Upper lobe of left lung (tissue), 6 donors: Measurements from ENCODE around the gene CAV3. TPM values are rescaled to one million over a fixed set of nuclear protein-coding genes. Genes with fewer than 3 reads are reported as not detected.

Experiments
- ATAC-seq, 2 donors: fragments of 200-7000 bp; cut with Tn5 transposase; one replicate each; pipeline ENCODE4 v1.9.1; 2022; ENCODE audit warnings: mild to moderate bottlenecking in 2 of 2, moderate library complexity in 2 of 2; ENCODE audit not compliant: low FRiP score in 2 of 2
- DNase-seq, 2 donors: peaks; one replicate each; pipeline ENCODE4 v3.0.0-alpha.2; 2019 to 2020
- H3K27ac ChIP-seq, 4 donors: fragments of 200-600 bp; sonication (generic); one replicate each; pipeline ENCODE4 v1.5.1; 2016 to 2019
- H3K27me3 ChIP-seq, 4 donors: fragments of 200-600 bp; sonication (generic); one replicate each; pipeline ENCODE4 v1.5.1; 2017 to 2019
- H3K36me3 ChIP-seq, 4 donors: fragments of 200-600 bp; sonication (generic); one replicate each; pipeline ENCODE4 v1.5.1; 2016 to 2019
- H3K4me1 ChIP-seq, 4 donors: fragments of 200-600 bp; sonication (generic); one replicate each; pipeline ENCODE4 v1.5.1; 2018 to 2019
- H3K4me3 ChIP-seq, 4 donors: fragments of 200-600 bp; sonication (generic); one replicate each; pipeline ENCODE4 v1.5.1; 2017 to 2019; ENCODE audit warnings: mild to moderate bottlenecking in 2 of 4, moderate library complexity in 1 of 4
- H3K9me3 ChIP-seq, 4 donors: fragments of 200-600 bp; sonication (generic); one replicate each; pipeline ENCODE4 v1.5.1; 2018 to 2019
- EP300 ChIP-seq, 4 donors: sonication (generic); formaldehyde crosslinking; IDR thresholded peaks; one replicate each; pipeline ENCODE4 v1.5.1; 2017; ENCODE audit warnings: antibody characterized with exemption in 4 of 4, control low read depth in 2 of 4
- POLR2A ChIP-seq, 4 donors: fragments of 450-650 bp; IDR thresholded peaks; one replicate each; pipeline ENCODE4 v1.5.1; 2016 to 2017; ENCODE audit warnings: antibody characterized with exemption in 4 of 4, mild to moderate bottlenecking in 2 of 4
- POLR2AphosphoS5 ChIP-seq, 2 donors: sonication (generic); formaldehyde crosslinking; IDR thresholded peaks; one replicate each; pipeline ENCODE4 v1.5.1; 2017; ENCODE audit warnings: antibody characterized with exemption in 2 of 2
- WGBS, 2 donors: methylation state at CpG; one replicate each; pipeline ENCODE4 v1.1.5; 2017 to 2018; 5-methylcytosine and 5-hydroxymethylcytosine counted together
- total RNA-seq, 6 donors: library from RNA; depleted of rRNA in 4 of 6; stranded (reverse); fragments of >200 nt in 4 of 6; gene quantifications; one replicate each; pipeline versions ENCODE4 v1.1.0 to v1.2.1, GENCODE V29; 2016 to 2021
- TF ChIP-seq, protein P1 (sequence below), 6 experiments: fragments of 450-650 bp in 4 of 6; fragments of 200-600 bp in 2 of 6; sonication (generic) in 2 of 6; IDR thresholded peaks; one replicate each; pipeline ENCODE4 v1.5.1; 2016 to 2019; ENCODE audit warnings: antibody characterized with exemption in 6 of 6
- donor health status: DM: no; HTN: no; CAD: no; lungs with moderate emphysema.
- donor health status: DM: no; HTN: yes; CAD: no; lungs with severe emphysema.

Gene CAV3
- total RNA-seq, 6 donors from 2014 or later, result 0.17 to 1.1 (median 0.73) TPM; not detected in 2

DNA sequence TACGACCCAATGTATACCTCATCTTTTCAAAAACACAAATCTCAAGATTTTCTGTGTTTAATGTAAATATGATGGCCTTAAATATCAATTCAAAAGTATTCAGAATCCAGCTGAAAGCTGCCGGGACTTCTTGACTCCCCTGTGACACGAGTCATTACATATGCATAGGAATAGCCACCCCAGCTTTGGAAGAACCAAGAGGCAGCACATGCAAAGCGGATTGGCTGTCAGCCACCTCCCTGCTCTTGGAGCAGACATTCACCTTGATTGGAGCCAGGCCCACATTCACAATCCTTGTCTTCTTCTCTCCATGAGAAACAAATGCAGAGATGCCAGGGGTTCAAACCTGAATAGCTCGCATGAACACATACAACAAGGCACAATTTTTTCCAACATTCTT lies 10.8 kb upstream of the CAV3 start:
- TF ChIP-seq POLR2A (IDR thresholded peaks at IDR 0.05) (no peak), POLR2AphosphoS5 (IDR thresholded peaks at IDR 0.05) (no peak), EP300 (IDR thresholded peaks at IDR 0.05) (no peak)
- TF ChIP-seq, protein P1, sequence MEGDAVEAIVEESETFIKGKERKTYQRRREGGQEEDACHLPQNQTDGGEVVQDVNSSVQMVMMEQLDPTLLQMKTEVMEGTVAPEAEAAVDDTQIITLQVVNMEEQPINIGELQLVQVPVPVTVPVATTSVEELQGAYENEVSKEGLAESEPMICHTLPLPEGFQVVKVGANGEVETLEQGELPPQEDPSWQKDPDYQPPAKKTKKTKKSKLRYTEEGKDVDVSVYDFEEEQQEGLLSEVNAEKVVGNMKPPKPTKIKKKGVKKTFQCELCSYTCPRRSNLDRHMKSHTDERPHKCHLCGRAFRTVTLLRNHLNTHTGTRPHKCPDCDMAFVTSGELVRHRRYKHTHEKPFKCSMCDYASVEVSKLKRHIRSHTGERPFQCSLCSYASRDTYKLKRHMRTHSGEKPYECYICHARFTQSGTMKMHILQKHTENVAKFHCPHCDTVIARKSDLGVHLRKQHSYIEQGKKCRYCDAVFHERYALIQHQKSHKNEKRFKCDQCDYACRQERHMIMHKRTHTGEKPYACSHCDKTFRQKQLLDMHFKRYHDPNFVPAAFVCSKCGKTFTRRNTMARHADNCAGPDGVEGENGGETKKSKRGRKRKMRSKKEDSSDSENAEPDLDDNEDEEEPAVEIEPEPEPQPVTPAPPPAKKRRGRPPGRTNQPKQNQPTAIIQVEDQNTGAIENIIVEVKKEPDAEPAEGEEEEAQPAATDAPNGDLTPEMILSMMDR (IDR thresholded peaks at IDR 0.05), result no peak
- DNase-seq (no peak), ATAC-seq (no peak)
- 80 to 85% methylated on average over 5 of the region's 5 CpGs for WGBS, 2 donors
- Histone ChIP-seq H3K9me3 (peaks cover 0 to 5% (median 2%) of the 10 kb centered on the region in 4 donors), H3K27me3 (no peaks in the 10 kb centered on the region), H3K4me3 (no peak overlapping the region), H3K36me3 (no peaks in the 10 kb centered on the region), H3K27ac (no peak overlapping the region), H3K4me1 (no peaks in the 10 kb centered on the region)

DNA sequence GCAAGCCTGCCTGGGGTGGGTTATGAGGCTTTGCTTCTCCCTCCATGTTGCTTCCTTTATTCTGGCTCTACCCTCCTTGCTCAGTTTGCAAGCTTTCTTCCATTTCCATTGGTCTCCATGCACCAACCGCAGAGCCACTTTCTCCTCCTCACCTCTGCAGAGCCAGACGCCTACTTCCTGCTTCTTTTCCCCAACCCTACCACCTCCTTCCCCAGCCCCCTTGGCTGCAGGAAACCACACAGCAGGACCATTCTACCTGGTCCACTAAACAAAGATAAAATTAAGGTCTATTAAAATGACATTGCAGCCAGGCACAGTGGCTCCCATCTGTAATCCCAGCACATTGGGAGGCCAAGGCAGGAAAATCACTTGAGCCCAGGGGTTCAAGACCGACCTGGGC lies 10.0 kb upstream of the CAV3 start:
- no peaks in the 10 kb centered on the region for H3K4me1 ChIP-seq
- no peaks in the 10 kb centered on the region for H3K36me3 ChIP-seq
- H3K27me3 ChIP-seq, result no peaks in the 10 kb centered on the region
- no peak overlapping the region for H3K4me3 ChIP-seq
- DNase-seq (no peak), ATAC-seq (no peak)
- H3K9me3 ChIP-seq, result peaks cover 0 to 5% (median 2%) of the 10 kb centered on the region in 4 donors
- TF ChIP-seq EP300 (IDR thresholded peaks at IDR 0.05), result no peak
- TF ChIP-seq, protein P1 (IDR thresholded peaks at IDR 0.05), result no peak
- TF ChIP-seq POLR2AphosphoS5 (IDR thresholded peaks at IDR 0.05), result no peak
- TF ChIP-seq POLR2A (IDR thresholded peaks at IDR 0.05), result no peak
- no peak overlapping the region for H3K27ac ChIP-seq
- WGBS, 2 donors, result 62 to 74% methylated on average over 3 of the region's 3 CpGs

DNA sequence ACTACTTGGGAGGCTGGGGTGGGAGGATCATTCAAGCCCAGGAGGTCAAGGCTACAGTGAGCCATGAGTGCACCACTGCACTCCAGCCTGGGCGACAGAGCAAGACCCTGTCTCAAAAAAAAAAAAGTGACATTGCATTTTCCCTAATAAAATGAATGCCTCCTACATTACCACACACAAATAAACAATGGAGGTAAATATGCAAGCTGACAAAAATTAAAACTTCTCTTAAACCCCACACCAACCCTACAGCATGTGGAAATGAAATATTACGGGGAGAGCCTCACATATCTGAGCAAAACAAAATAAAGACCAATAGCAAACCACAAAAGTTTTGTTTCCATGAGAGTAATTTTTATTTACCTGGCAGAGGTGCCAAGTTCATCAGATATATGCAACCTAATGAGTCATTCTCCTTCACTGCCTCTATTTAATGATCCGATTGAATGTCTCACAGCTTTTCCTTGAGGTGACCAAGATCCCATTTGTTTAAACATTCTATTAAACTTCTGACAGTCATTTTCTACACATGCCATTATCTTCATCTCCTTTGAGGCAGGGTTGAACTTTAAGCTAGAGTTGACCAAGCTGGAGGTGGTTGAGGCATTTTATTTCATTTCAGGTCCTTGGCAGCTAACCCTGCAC lies 9.4 kb upstream of the CAV3 start:
- Histone ChIP-seq H3K36me3 (no peaks in the 10 kb centered on the region), H3K9me3 (peaks cover 0 to 5% (median 2%) of the 10 kb centered on the region in 4 donors), H3K4me3 (no peak overlapping the region), H3K4me1 (no peaks in the 10 kb centered on the region), H3K27me3 (no peaks in the 10 kb centered on the region), H3K27ac (no peak overlapping the region)
- no peak for ATAC-seq
- TF ChIP-seq POLR2A (IDR thresholded peaks at IDR 0.05), result no peak
- TF ChIP-seq POLR2AphosphoS5 (IDR thresholded peaks at IDR 0.05), result no peak
- TF ChIP-seq, protein P1 (IDR thresholded peaks at IDR 0.05), result no peak
- no peak for TF ChIP-seq EP300 (IDR thresholded peaks at IDR 0.05)
- WGBS, 2 donors, result 83 to 86% methylated on average over 3 of the region's 3 CpGs
- DNase-seq, result no peak

DNA sequence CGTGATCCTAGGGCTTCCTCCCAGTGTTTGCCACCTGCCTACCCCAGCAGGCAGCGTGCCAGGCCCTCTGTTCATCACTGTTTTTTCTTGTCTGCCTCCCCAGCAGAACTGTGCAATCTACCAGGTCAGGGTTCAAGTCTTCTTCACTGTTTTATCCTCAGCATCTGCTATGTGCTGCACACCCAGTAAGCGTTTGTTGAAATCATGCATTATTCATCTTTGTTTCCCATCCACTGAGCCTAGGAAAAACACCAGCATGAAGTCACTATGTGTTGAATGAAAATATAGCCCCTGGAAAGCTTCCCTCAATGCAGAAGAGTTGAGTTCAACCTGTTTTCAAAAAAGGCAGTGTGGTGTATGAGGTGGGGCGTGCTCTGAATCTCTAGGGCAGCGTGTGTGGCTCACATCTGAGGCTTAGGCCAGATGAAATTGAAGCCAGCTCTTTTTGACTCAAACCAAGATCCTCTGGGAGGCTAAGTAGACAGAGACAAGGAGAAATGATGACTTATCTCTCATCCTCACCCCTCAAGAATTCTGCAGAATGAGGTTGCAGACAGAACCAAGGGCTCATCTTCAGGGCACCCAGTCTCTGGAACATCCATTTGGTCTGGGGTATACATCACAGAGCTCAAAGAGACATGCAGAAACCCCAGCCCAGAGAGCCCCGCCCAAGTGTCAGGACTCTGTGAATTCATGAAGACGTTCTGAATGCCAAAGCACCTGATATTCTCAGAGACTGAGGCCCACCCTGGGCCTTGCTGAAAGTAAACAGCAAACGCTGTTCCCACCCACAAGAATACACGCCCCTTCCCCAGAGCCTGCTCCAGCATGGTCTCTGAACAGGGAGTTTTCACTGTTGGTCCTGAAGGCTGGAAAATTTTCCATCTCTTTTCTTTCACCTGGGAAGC lies 5.7 kb upstream of the CAV3 start:
- Histone ChIP-seq H3K27me3 (no peaks in the 10 kb centered on the region), H3K4me3 (no peak overlapping the region), H3K4me1 (no peaks in the 10 kb centered on the region), H3K9me3 (peaks cover 0 to 5% (median 2%) of the 10 kb centered on the region in 4 donors), H3K27ac (no peak overlapping the region), H3K36me3 (no peaks in the 10 kb centered on the region)
- peak in 1 of 2 donors; percentile 55 for ATAC-seq
- DNase-seq, result no peak
- 84 to 85% methylated on average over 9 of the region's 9 CpGs for WGBS, 2 donors
- TF ChIP-seq EP300 (IDR thresholded peaks at IDR 0.05) (no peak), POLR2A (IDR thresholded peaks at IDR 0.05) (no peak), POLR2AphosphoS5 (IDR thresholded peaks at IDR 0.05) (no peak)
- TF ChIP-seq, protein P1 (IDR thresholded peaks at IDR 0.05), result no peak
